SU-DHL-6 (cell line): ENCODE results near the gene SCN8A.

Experiments
- H2AFZ ChIP-seq: fragments of 200-600 bp; sonication (generic); 2 replicates; pipeline ENCODE4 v1.6.1; 2014; ENCODE audit warnings: low read depth, mild to moderate bottlenecking, moderate library complexity, mixed read lengths, antibody characterized with exemption, low read length; ENCODE audit not compliant: severe bottlenecking
- H3F3A ChIP-seq: fragments of 200-600 bp; shearing (Covaris generic); 2 replicates; pipeline ENCODE4 v1.6.0; 2016; ENCODE audit warnings: antibody characterized with exemption, mild to moderate bottlenecking; ENCODE audit not compliant: insufficient read depth
- H3K27ac ChIP-seq: fragments of 200-600 bp; sonication (generic); 2 replicates; pipeline ENCODE4 v1.5.1; 2016; ENCODE audit warnings: low read depth, mild to moderate bottlenecking, low read length, moderate library complexity, mixed read lengths
- H3K27me3 ChIP-seq: fragments of 200-600 bp; sonication (generic), shearing (Covaris generic); 2 replicates; pipeline ENCODE4 v1.6.0; 2014; ENCODE audit warnings: mild to moderate bottlenecking, low read length
- H3K36me3 ChIP-seq: fragments of 200-600 bp; sonication (generic); 2 replicates; pipeline ENCODE4 v1.6.1; 2014; ENCODE audit warnings: mild to moderate bottlenecking, low read length, mixed read lengths
- H3K4me2 ChIP-seq: fragments of 300-600, 200-600 bp; shearing (Covaris generic), sonication (generic); 2 replicates; pipeline ENCODE4 v1.6.0; 2014; ENCODE audit warnings: low read length, low read depth, mild to moderate bottlenecking; ENCODE audit not compliant: poor library complexity, severe bottlenecking
- H3K4me3 ChIP-seq: fragments of 200-600 bp; sonication (generic); 2 replicates; pipeline ENCODE4 v1.5.1; 2014; ENCODE audit warnings: antibody characterized with exemption, low read length, mild to moderate bottlenecking, mixed read lengths; ENCODE audit not compliant: insufficient read depth, poor library complexity, severe bottlenecking
- H3K79me2 ChIP-seq: fragments of 200-600 bp; sonication (generic); 2 replicates; pipeline ENCODE4 v1.6.1; 2014; ENCODE audit warnings: mild to moderate bottlenecking, low read length, moderate library complexity; ENCODE audit not compliant: insufficient read depth
- H3K9ac ChIP-seq: fragments of 200-600 bp; sonication (generic); 2 replicates; pipeline ENCODE4 v1.7.0; 2014; ENCODE audit warnings: mild to moderate bottlenecking, low read length
- H3K9me2 ChIP-seq: fragments of 200-600 bp; sonication (generic); replicated peaks from 2 replicates; pipeline ENCODE4 v1.6.1; 2014; ENCODE audit warnings: low read length; ENCODE audit not compliant: insufficient read depth
- H3K9me3 ChIP-seq: fragments of 200-600 bp; sonication (generic); 2 replicates; pipeline ENCODE4 v1.6.1; 2014; ENCODE audit warnings: low read length, mixed read lengths; ENCODE audit not compliant: insufficient read depth
- H4K20me1 ChIP-seq: fragments of 200-600 bp; sonication (generic); 2 replicates; pipeline ENCODE4 v1.6.1; 2014; ENCODE audit warnings: low read depth, mild to moderate bottlenecking, antibody characterized with exemption, low read length, moderate library complexity, mixed read lengths
- CTCF ChIP-seq: fragments of 200-600 bp; sonication (generic); IDR thresholded peaks from one replicate; pipeline ENCODE4 v1.5.1; 2017; ENCODE audit warnings: antibody characterized with exemption, mild to moderate bottlenecking, low read length, moderate library complexity; ENCODE audit not compliant: insufficient read depth, poor library complexity, severe bottlenecking
- EZH2phosphoT487 ChIP-seq: fragments of 200-600 bp; sonication (generic), shearing (Covaris generic); conservative IDR thresholded peaks from 2 replicates; pipeline ENCODE4 v1.6.1; 2018; ENCODE audit warnings: mild to moderate bottlenecking, antibody characterized with exemption, low read length, moderate library complexity, mixed read lengths

The SCN8A gene

GRCh38 chr12:51746416-51746815 lies 155.4 kb downstream of the SCN8A start:
- H3K27me3 ChIP-seq = no peaks in the 10 kb centered on the region
- no peak overlapping the region for H2AFZ ChIP-seq
- no peaks in the 10 kb centered on the region for H3K79me2 ChIP-seq
- H3F3A ChIP-seq = no peaks in the 10 kb centered on the region
- H3K9me2 ChIP-seq = no peaks in the 10 kb centered on the region
- no peak overlapping the region for H3K9ac ChIP-seq
- H3K9me3 ChIP-seq = no peaks in the 10 kb centered on the region
- no peaks in the 10 kb centered on the region for H4K20me1 ChIP-seq
- H3K4me3 ChIP-seq = no peak overlapping the region
- TF ChIP-seq EZH2phosphoT487 (no peak), CTCF (no peak)
- no peak overlapping the region for H3K27ac ChIP-seq
- H3K4me2 ChIP-seq = no peak overlapping the region
- H3K36me3 ChIP-seq = no peaks in the 10 kb centered on the region

GRCh38 chr12:51748235-51748634 lies 157.2 kb downstream of the SCN8A start:
- H3K27me3 ChIP-seq = no peaks in the 10 kb centered on the region
- no peak overlapping the region for H2AFZ ChIP-seq
- no peaks in the 10 kb centered on the region for H3K36me3 ChIP-seq
- no peaks in the 10 kb centered on the region for H3K9me2 ChIP-seq
- H4K20me1 ChIP-seq = no peaks in the 10 kb centered on the region
- H3K4me3 ChIP-seq = no peak overlapping the region
- no peaks in the 10 kb centered on the region for H3F3A ChIP-seq
- no peak overlapping the region for H3K9ac ChIP-seq
- no peaks in the 10 kb centered on the region for H3K79me2 ChIP-seq
- H3K4me2 ChIP-seq = no peak overlapping the region
- TF ChIP-seq CTCF = no peak
- no peak for TF ChIP-seq EZH2phosphoT487
- H3K9me3 ChIP-seq = no peaks in the 10 kb centered on the region
- no peak overlapping the region for H3K27ac ChIP-seq

- no peak overlapping the region for H3K4me3 ChIP-seq
Observed at GRCh38 chr12:51749206-51749985, 158.4 kb downstream of the SCN8A start.

More at GRCh38 chr12:51749206-51749985, 158.4 kb downstream of the SCN8A start:
- TF ChIP-seq CTCF = no peak
- no peak for TF ChIP-seq EZH2phosphoT487
- H3K4me2 ChIP-seq = no peak overlapping the region
- no peak overlapping the region for H2AFZ ChIP-seq
- H4K20me1 ChIP-seq = no peaks in the 10 kb centered on the region
- no peaks in the 10 kb centered on the region for H3K36me3 ChIP-seq
- H3F3A ChIP-seq = no peaks in the 10 kb centered on the region
- H3K9ac ChIP-seq = no peak overlapping the region
- no peaks in the 10 kb centered on the region for H3K9me3 ChIP-seq
- H3K27ac ChIP-seq = no peak overlapping the region
- no peaks in the 10 kb centered on the region for H3K9me2 ChIP-seq
- H3K27me3 ChIP-seq = no peaks in the 10 kb centered on the region
- no peaks in the 10 kb centered on the region for H3K79me2 ChIP-seq
